AG09309 (cell line): ENCODE results near the gene PDE10A.

ENCODE experiments used
- DNase-seq: peaks from one replicate; pipeline ENCODE4 v3.0.0-alpha.2; 2010; ENCODE audit warnings: low read depth
- H3K4me3 ChIP-seq: 2 replicates; pipeline ENCODE4 v1.5.1; 2011; ENCODE audit warnings: mild to moderate bottlenecking, low read depth, low read length, moderate library complexity; ENCODE audit not compliant: control insufficient read depth
- CTCF ChIP-seq: IDR thresholded peaks from 2 replicates; pipeline ENCODE4 v1.5.1; 2011; ENCODE audit warnings: mild to moderate bottlenecking, low read depth, low read length, inconsistent platforms; ENCODE audit not compliant: insufficient read depth, control insufficient read depth; ENCODE audit errors: missing control alignments

The PDE10A gene

GRCh38 chr6:165649166-165650137 is 13.6 kb downstream of the PDE10A start:
- DNase-seq, result no peak
- no peak for TF ChIP-seq CTCF
- no peak overlapping the region for H3K4me3 ChIP-seq

- no peak overlapping the region for H3K4me3 ChIP-seq
Observed at GRCh38 chr6:165647041-165647440, 16.0 kb downstream of the PDE10A start.

DNA sequence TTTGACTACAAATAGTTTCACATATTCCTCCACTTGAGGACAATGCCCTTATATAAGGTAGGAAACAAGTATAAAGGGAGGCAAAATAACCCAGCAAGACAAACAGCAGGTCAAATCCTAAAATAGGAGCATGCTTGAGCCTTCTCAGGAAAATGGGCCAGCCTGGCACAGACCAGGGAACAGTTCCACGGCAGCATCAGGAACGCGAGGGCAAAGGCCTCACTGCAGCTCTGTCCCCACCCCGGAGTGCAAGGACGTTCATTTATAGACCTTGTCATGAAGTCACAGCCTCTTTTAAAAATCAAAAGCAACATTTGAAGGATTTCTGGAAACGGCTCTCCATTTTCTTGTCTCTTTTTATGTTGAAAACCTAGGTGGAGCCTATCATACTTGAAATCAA is 17.1 kb downstream of the PDE10A start:
- DNase-seq, result no peak
- TF ChIP-seq CTCF, result no peak
- H3K4me3 ChIP-seq, result no peak overlapping the region

More at GRCh38 chr6:165647041-165647440, 16.0 kb downstream of the PDE10A start:
- no peak for DNase-seq
- TF ChIP-seq CTCF, result no peak

DNA sequence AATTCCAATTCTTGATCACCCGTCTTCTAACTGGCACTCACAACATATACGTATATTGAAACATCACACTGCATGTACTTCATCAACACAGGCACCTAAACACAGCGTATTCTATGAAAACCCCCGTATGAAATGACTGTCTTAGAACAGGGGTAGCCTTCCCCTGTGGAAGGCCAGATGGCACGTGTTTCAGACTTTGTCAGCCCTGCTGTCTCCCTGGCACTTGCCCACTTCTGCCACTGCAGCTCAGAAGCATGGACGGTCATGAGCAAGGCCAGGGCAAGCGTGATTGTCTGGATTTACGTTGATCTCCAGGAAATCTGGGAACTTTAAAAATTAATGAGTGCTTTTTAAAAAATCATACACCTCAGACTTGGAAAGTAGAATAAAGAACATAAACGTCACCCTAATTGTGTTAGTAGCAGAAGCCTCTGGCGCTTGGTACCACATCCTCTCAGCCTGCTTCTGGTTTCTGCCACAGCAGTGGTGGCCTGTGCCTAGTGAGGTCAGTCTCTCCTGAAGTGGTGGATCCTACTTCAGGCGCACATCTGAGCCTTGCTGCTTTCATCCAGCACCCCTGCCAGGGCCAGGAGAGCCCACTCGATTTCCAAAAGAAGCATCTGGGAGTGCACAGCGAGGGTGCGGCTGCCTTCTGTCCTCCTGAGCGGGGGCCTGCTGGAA is 18.3 kb downstream of the PDE10A start:
- TF ChIP-seq CTCF, result no peak
- H3K4me3 ChIP-seq, result no peak overlapping the region
- no peak for DNase-seq

- no peak for TF ChIP-seq CTCF
- no peak for DNase-seq
- no peak overlapping the region for H3K4me3 ChIP-seq
Observed at GRCh38 chr6:165643015-165643414, 20.0 kb downstream of the PDE10A start.

GRCh38 chr6:165641672-165642156 is 21.3 kb downstream of the PDE10A start:
- no peak for TF ChIP-seq CTCF
- no peak for DNase-seq
- no peak overlapping the region for H3K4me3 ChIP-seq
